Esophagus muscularis mucosa (tissue), 4 donors: ENCODE data around the gene PHF13. TPM values are rescaled to one million over a fixed set of nuclear protein-coding genes. Genes with fewer than 3 reads are reported as not detected.

Source experiments
- DNase-seq: peaks from one replicate; pipeline ENCODE4 v3.0.0-alpha.2; 2017; ENCODE audit errors: extremely low spot score
- H3K27ac ChIP-seq, 4 donors: fragments of 200-600 bp; sonication (generic); replicated peaks in 1 of 4; 1 replicate in 3 of 4; 2 replicates in 1 of 4; pipeline ENCODE4 v1.5.1; 2016 to 2019; ENCODE audit warnings: mild to moderate bottlenecking in 1 of 4
- H3K27me3 ChIP-seq, 4 donors: fragments of 200-600 bp; sonication (generic); one replicate each; pipeline versions ENCODE4 v1.5.1 to v1.6.0; 2016 to 2019
- H3K36me3 ChIP-seq, 4 donors: fragments of 200-600 bp; sonication (generic); one replicate each; pipeline ENCODE4 v1.5.1; 2016 to 2019
- H3K4me1 ChIP-seq, 4 donors: fragments of 200-600 bp; sonication (generic); one replicate each; pipeline ENCODE4 v1.5.1; 2016 to 2019
- H3K4me3 ChIP-seq, 4 donors: fragments of 200-600 bp; sonication (generic); 1 replicate in 2 of 4; 2 replicates in 2 of 4; pipeline ENCODE4 v1.5.1; 2016 to 2019; ENCODE audit warnings: mild to moderate bottlenecking in 4 of 4, moderate library complexity in 1 of 4
- H3K9me3 ChIP-seq, 4 donors: fragments of 200-600 bp; sonication (generic); 1 replicate in 3 of 4; 2 replicates in 1 of 4; pipeline ENCODE4 v1.5.1; 2016 to 2019
- CTCF ChIP-seq, 3 experiments: fragments of 200-600 bp in 2 of 3; fragments of 450-650 bp in 1 of 3; sonication (generic) in 2 of 3; IDR thresholded peaks; one replicate each; pipeline ENCODE4 v1.5.1; 2017 to 2019; ENCODE audit warnings: antibody characterized with exemption in 3 of 3, mild to moderate bottlenecking in 2 of 3, moderate library complexity in 1 of 3
- EP300 ChIP-seq: sonication (generic); formaldehyde crosslinking; IDR thresholded peaks from one replicate; pipeline ENCODE4 v1.6.1; 2017; ENCODE audit warnings: antibody characterized with exemption
- POLR2A ChIP-seq: fragments of 450-650 bp; IDR thresholded peaks from one replicate; pipeline ENCODE4 v1.6.1; 2017; ENCODE audit warnings: antibody characterized with exemption, moderate library complexity, mild to moderate bottlenecking, low read depth
- POLR2AphosphoS5 ChIP-seq, 2 donors: sonication (generic); formaldehyde crosslinking; IDR thresholded peaks; one replicate each; pipeline ENCODE4 v1.6.1; 2017; ENCODE audit warnings: antibody characterized with exemption in 2 of 2
- WGBS: methylation state at CpG from one replicate; pipeline ENCODE4 v1.1.5; 2018; 5-methylcytosine and 5-hydroxymethylcytosine counted together
- intact Hi-C: fragments of 100-400 bp; cut with DNase I; formaldehyde crosslinking; loops from one replicate; pipeline ENCODE4 v1.15.1; 2023
- total RNA-seq, 4 donors: library from RNA; depleted of rRNA; stranded (reverse); fragments of >200 nt; gene quantifications; one replicate each; pipeline versions ENCODE4 v1.1.0 to v1.2.1, GENCODE V29; 2016

Gene PHF13
- total RNA-seq, 4 donors from 2014 or later: 16.6 to 32.1 (median 27.9) TPM

GRCh38 chr1:6668503-6668902 is 55.0 kb downstream of the PHF13 start:
- TF ChIP-seq CTCF (IDR thresholded peaks at IDR 0.05): no peak
- TF ChIP-seq POLR2AphosphoS5 (IDR thresholded peaks at IDR 0.05): no peak
- no peak for TF ChIP-seq EP300
- no peak for TF ChIP-seq POLR2A
- no peak for DNase-seq
- intact Hi-C loops: no loop called here
- H3K27me3 ChIP-seq: no peaks in the 10 kb centered on the region
- no peak overlapping the region for H3K27ac ChIP-seq
- WGBS: 98% methylated on average over 9 of the region's 9 CpGs
- H3K36me3 ChIP-seq: peaks cover 23 to 42% (median 28%) of the 10 kb centered on the region in 4 donors
- H3K4me3 ChIP-seq: no peak overlapping the region
- peaks cover 0 to 16% (median 0%) of the 10 kb centered on the region in 4 donors for H3K4me1 ChIP-seq
- no peaks in the 10 kb centered on the region for H3K9me3 ChIP-seq

DNA sequence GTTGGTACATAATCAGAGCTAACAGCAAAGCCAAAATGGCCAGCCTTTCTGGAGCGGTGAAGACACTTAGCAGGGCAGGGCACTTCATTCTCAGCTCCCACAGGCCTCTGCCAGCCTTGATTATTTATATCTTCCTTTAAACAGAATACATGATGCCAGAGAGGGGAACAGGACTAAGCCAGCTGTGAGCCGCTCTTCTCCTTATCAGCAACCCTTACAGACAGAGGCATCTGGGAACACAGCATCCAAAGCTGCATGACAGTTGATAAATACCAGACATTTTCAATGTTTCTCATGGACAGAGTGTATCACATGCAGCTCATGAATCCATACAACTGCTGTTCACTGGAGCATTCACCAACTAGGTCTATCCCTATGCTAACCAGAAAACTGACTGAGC is 59.0 kb downstream of the PHF13 start:
- H3K27ac ChIP-seq: no peak overlapping the region
- DNase-seq: no peak
- H3K36me3 ChIP-seq: peaks cover 5 to 49% (median 30%) of the 10 kb centered on the region in 4 donors
- TF ChIP-seq POLR2AphosphoS5 (IDR thresholded peaks at IDR 0.05): no peak
- TF ChIP-seq EP300: no peak
- no peak for TF ChIP-seq POLR2A
- no peak for TF ChIP-seq CTCF (IDR thresholded peaks at IDR 0.05)
- intact Hi-C loops: no loop called here
- H3K4me1 ChIP-seq: peaks cover 0 to 13% (median 0%) of the 10 kb centered on the region in 4 donors
- no peaks in the 10 kb centered on the region for H3K27me3 ChIP-seq
- no peaks in the 10 kb centered on the region for H3K9me3 ChIP-seq
- H3K4me3 ChIP-seq: no peak overlapping the region
- WGBS: 77% methylated on average over 2 of the region's 2 CpGs

Other genes starting within 250 kb of the PHF13 start
- 10 to 100 TPM; 15.0 to 38.7 (median 28.6) TPM for gene ACOT7, start 220.0 kb upstream of the PHF13 start, total RNA-seq
- not detected for gene HES2, start 193.8 kb upstream of the PHF13 start, total RNA-seq
- 1 to 10 TPM in 2 of 4 donors, under 1 TPM in 1, not detected in 1; 0.33 to 1.0 (median 1.0) TPM for gene ESPN, start 189.0 kb upstream of the PHF13 start, total RNA-seq
- 1 to 10 TPM; 2.5 to 9.1 (median 9.1) TPM for gene TNFRSF25, start 147.6 kb upstream of the PHF13 start, total RNA-seq
- gene PLEKHG5, start 122.1 kb upstream of the PHF13 start, total RNA-seq: 10 to 100 TPM in 2 of 4 donors, 1 to 10 TPM in 2; 5.8 to 18.1 (median 12.0) TPM
- gene NOL9, start 59.2 kb upstream of the PHF13 start, total RNA-seq: 10 to 100 TPM; 16.6 to 25.0 (median 21.1) TPM
- gene TAS1R1, start 58.4 kb upstream of the PHF13 start, total RNA-seq: not detected
- 10 to 100 TPM; 15.0 to 24.9 (median 16.4) TPM for gene ZBTB48, start 33.7 kb upstream of the PHF13 start, total RNA-seq
- 100 to 1,000 TPM in 3 of 4 donors, 10 to 100 TPM in 1; 98.4 to 184 (median 130) TPM for gene KLHL21, start 10.9 kb upstream of the PHF13 start, total RNA-seq
- gene THAP3, start 11.1 kb downstream of the PHF13 start, total RNA-seq: 10 to 100 TPM; 13.8 to 34.6 (median 25.0) TPM
- gene DNAJC11, start 88.1 kb downstream of the PHF13 start, total RNA-seq: 10 to 100 TPM; 19.4 to 37.8 (median 29.0) TPM
- gene CAMTA1, start 171.7 kb downstream of the PHF13 start, total RNA-seq: 100 to 1,000 TPM; 109 to 226 (median 139) TPM